8988T (cell line): ENCODE measurements around the gene PTPN13.
"Not testable (repeated sequence)": the region's sequence is repeated elsewhere in the genome, so short reads cannot be mapped to it uniquely, and the experiment has no call there.

Experiments
- DNase-seq: peaks from one replicate; pipeline ENCODE4 v3.0.0; 2011

PTPN13 gene

DNA sequence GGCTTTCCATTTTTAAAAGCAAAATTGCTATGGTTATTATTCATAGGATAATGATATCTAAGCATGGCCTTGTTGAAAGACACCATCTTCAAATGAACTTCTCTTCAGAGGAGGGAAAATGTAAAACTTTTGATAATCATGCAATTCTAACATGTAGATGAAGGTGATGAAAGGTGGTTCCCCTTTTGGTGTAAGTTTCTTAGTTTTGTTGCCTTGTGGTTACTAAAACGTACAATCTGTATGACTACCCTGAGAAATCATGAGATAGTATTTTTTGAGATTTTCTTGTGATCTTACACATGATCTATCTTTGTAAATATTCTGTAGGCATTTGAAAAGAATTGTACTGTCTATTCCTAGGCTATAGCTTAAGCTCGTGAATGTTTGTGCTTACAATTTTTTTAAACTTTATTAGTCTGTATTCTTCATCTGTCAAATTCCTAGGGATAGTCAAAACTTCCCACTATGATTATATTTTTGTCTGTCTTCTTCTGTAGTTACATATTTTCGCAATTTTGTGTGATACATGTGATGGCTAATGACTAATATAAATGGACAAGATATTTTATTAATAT, 47.5 kb downstream of the PTPN13 start:
- no peak for DNase-seq

DNA sequence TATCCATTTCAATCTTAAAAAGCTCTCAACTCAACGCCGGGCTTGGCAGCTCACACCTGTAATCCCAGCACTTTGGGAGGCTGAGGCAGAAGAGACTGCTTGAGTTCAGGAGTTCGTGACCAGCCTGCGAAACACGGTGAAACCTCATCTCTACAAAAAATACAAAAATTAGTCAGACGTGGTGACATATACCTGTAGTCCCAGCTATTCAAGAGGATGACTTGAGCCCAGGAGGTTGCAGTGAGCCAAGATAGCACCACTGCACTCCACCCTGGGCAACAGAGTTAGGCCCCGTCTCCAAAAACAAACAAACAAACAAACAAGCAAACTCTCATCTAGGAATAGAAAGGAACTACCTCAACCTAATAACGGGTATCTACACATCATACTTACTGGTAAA, 50.8 kb downstream of the PTPN13 start:
- DNase-seq = no peak

GRCh38 chr4:86652332-86652932, 58.3 kb downstream of the PTPN13 start:
- no peak for DNase-seq

- no peak for DNase-seq
These were observed 59.2 kb downstream of the PTPN13 start for GRCh38 chr4:86653237-86653865.

- not testable (repeated sequence) for DNase-seq
These were observed 62.7 kb downstream of the PTPN13 start for GRCh38 chr4:86656781-86657180.

DNA sequence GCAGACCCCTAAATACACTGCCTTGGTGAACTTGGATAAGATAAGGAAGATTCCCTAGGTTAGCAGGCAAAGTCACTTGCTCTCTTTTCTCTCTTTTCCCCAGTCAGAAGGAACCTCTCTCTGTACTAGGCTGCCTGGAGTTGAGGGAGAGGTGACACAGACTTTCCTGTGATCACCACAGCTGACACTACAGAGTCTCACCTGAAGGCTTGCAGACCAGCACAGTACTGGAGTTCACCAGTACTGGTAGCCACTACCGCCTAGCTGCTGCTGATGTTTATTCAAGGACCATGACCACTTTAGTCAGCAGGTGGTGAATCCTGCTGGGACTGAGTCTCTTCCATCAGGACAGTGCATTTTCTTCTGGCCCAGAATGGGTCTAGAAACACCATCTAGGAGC, 63.3 kb downstream of the PTPN13 start:
- no peak for DNase-seq

DNA sequence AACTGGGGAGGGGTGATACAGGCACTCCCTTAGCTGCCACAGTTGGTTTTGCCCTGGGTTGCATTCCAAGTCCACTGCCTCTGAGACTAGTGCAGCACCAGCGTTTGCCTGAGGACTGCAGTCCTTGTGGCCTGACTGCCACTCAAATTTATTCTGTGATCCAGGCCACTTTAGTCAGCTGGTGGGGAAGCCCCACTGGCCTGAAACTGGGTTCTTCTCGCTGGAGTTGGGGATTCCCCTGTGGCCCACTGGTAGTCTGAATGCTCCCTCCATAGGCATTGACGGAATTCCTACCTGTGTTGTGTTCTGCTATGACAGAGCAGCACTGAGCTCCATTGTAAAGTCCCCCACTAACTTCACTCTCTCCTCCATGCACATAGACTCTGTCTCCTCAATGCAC, 63.8 kb downstream of the PTPN13 start:
- DNase-seq = no peak

DNA sequence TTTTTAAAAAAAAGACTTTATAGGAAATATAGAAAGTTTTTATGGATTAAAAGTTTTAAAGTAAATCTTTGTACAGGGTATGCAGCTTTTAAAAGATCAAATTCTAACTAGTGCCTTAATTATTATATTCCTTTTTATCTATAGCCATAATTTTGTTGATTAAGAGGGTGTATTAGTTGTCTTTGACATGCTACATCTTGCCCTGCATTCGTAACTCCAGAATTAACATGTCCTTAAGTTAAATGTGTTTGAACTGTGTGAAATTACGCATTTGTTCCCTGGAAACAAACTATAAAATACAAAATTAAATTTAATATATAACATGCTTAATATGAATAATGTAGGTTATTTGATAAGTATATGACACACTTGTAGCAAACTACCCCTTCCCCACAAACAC, 66.3 kb downstream of the PTPN13 start:
- DNase-seq = no peak

DNA sequence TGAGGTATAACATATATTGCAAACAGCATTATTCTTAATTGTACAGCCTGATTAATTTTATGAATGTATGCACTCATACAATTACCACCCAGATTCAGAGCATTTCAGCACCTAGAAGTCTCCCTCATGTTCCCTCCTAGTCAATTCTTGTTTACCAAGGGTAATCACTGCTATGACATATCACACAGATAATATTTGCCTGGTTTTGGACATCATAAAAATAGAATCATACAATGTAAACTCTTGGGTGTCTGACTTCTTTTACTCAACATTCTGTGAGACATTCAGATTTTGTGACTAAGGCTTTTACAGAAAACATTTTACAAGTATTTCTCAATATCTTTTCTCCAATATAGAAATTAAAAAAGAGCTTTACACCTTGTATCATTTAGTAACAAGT, 66.9 kb downstream of the PTPN13 start:
- no peak for DNase-seq

- no peak for DNase-seq
These were observed 67.3 kb downstream of the PTPN13 start for GRCh38 chr4:86661418-86661817.

GRCh38 chr4:86664959-86665358, 70.8 kb downstream of the PTPN13 start:
- DNase-seq = no peak

DNA sequence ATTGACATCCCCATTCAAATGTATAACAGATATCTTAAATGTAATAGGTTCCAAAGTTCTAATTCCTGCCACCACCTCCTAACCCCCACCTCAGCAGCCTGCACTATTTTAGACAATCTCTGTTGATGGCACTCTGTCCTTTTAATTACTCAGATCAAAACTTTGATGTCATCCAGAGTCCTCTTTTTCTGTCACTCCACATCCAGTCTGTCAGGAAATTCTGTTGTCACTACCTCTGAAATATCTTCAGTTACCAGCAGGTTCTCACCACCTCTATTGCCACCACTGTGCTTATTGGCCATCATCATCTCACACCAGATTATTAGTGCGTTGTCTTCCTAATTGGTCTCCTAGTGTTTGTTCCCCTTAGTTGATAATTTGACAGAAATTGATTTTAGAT, 76.2 kb downstream of the PTPN13 start:
- DNase-seq = no peak

GRCh38 chr4:86670756-86671155, 76.6 kb downstream of the PTPN13 start:
- DNase-seq = no peak

DNA sequence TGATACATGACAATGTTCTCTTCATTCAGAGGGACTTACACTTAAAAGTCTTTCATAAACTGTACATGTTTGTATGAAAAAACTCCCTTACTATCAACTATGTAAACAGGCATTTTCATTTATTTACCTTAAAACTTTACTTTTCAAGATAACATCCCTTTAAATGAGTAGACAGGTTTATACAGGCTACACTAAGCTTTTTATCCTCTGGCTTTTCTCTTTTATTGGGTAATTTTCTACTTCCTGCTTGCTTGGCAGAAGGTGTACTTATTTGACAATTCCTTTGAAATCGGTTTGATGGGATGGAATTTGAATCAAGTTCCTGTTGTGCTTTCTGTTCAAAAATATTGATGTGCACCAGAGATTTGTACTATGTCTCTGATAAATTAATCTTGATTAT, 81.4 kb downstream of the PTPN13 start:
- no peak for DNase-seq

GRCh38 chr4:86678796-86679195, 84.7 kb downstream of the PTPN13 start:
- no peak for DNase-seq

- DNase-seq = no peak
These were observed 85.3 kb downstream of the PTPN13 start for GRCh38 chr4:86679441-86679840.

DNA sequence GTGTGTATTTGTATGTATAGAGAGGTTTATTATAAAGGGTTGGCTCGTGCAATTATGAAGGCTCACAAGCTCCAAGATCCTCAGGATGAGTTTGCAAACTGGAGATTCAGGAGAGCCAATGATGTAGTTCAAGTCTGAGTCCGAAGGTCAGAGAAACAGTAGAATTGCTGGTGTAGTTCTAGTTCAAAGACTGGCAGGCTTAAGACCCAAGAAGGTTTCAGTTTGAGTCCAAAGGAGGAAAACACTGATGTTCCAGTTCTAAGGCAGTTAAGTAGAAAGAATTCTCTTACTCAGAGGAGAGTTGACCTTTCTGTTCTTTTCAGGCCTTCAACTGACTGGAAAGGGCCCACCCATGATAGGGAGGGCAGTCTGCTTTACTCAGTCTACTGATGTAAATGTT, 89.1 kb downstream of the PTPN13 start:
- DNase-seq = no peak

DNA sequence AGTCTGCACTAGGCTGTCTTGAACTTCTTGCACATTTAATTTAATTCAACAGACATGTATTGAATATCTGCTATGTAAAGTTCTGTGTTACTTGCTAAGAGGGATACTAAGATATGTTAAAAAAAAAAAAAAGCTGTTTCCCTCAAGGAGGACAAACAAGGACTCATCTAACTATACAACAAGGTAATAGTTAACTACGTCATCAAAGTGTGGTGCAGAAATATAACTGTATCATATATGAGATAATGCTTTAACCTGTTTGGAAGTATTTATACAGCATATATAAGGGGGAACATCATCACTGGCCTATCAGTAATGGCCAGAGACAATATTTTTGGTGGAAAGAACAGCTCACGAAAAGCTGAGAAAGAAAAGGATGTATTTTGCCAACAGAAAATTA, 89.9 kb downstream of the PTPN13 start:
- no peak for DNase-seq

DNA sequence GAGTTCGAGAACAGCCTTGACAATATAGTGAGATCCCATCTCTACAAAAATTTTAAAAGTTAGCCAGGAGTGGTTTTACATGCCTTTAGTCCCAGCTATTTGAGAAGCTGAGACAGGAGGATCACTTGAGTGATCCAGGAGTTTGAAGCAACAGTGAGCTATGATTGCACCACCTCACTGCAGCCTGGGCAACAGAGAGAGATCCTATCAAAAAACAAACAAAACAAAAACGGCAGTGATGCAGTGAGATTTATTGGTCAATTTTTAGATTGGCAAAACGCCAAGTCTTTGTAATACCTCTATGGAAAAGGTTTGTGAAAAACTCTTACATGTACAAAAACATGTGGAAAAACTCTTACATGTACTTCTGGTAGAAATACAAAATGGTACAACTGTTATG, 91.3 kb downstream of the PTPN13 start:
- DNase-seq = no peak

DNA sequence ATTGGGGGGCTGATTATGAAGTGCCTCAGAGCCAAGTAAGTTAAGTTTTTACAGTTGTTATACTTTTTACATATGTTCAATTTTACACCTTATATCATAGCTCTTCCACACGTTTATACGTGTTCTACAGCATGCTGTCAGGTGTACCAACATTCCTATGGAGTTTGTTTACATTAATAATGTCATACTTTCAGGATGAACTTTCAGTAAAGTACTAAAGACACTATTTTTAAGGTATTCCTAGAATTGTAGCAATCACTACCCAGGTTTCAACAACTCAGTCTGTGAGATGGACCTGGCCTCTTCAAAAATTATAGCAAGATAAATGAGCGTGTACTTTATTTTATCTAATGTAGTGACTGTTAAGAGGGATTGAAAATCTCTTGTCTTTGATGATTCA, 92.6 kb downstream of the PTPN13 start:
- no peak for DNase-seq

DNA sequence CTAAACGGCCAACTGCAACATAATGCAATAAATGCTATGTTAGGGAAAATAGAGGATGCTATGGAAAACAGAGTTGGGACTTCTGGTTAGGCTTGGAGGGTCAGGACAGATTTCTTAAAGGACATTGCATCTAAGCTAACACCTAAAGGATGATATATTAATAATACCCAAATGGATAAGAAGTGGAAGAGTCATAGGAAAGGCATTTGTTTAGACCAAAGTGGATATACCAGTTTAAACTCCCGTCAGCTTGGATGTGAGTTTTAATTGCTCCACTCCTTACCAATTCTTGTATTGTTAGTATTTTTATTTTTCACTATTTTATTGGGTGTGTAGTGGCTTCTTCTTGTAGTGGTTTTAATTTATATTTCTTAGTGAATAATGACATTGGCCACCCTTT, 93.9 kb downstream of the PTPN13 start:
- DNase-seq = no peak

GRCh38 chr4:86704601-86705000, 110.5 kb downstream of the PTPN13 start:
- no peak for DNase-seq

GRCh38 chr4:86706923-86707597, 112.9 kb downstream of the PTPN13 start:
- no peak for DNase-seq

DNA sequence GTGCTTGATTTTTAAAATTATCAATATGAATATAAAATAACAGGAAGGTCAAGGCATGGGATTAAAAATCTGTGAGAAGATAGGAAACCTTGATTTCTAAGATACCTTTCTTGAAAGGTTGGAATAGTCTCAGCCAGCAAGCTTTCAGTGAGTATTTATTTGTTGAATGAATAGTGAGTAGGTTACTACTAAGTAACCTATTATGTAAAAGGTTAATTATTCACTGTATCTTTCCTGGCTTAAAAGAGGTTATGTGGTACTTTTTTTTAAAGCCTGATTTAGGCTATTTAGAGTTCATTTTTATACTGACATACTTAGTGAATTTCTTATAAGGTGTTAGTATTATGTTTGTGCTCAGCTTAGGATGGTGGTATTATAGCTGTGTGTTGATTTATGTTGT, 123.5 kb downstream of the PTPN13 start:
- no peak for DNase-seq
